ENCODE measurements around the gene ARFRP1.
"Not testable (repeated sequence)": the region's sequence is repeated elsewhere in the genome, so short reads cannot be mapped to it uniquely, and the experiment has no call there.

ARFRP1 gene

GRCh38 chr20:63678667-63679465 lies 28.9 kb downstream of the ARFRP1 start:
- no peak for DNase-seq (ENCODE audit: low read depth in 2 of 3, low spot score in 2 of 3)

DNA sequence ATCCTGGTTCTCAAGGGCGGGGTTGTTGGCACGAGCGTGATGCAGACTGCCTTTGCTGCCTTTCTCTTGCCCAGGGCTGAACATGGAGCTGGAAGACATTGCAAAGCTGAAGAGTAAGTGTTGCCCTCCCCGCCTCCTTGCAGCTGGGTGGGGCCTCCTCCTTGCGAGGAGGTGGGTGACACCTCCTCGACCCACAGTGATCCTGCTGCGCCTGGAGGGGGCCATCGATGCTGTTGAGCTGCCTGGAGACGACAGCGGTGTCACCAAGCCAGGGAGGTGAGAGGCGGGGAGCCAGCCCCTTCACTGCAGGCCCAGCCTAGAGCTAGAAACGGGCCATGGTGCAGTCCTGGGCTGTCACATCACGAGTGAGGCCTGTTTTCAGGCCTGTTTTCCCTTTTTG lies 29.7 kb downstream of the ARFRP1 start:
- no peak for DNase-seq (ENCODE audit: low read depth in 2 of 3, low spot score in 2 of 3)

DNA sequence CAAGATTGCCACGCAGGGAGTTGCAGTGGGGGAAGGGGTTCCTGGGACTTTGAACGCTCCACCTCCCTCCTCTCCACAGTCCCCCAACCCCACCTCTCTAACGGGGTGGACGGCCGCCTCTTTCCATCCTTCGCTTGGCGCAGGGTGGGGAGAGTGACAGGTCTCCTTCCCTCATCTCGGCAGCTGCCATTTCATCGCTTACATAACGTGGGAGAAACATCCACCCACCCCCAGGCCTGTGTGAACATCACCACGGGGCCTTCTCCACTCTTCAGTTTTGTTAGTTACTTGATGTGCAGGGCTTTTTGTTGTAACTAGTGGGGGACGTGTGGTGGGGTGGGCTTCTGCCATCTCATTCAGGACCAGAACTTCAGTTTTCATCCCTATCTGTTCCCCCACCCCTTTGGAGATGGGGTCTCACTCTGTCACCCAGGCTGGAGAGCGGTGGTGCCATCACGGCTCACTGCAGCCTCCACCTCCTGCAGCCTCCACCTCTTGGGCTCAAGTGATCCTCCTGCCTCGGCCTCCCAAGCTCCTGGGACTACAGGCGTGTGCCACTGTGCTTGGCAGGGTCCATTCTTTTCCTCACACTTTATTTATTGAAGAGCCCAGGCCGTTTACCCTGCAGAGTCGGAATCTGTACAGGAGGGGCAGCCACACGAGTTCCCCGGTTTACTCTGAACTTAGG lies 32.0 kb downstream of the ARFRP1 start:
- DNase-seq (ENCODE audit: low read depth in 2 of 3, low spot score in 2 of 3): no peak

GRCh38 chr20:63673951-63674350 lies 33.8 kb downstream of the ARFRP1 start:
- DNase-seq (ENCODE audit: low read depth in 2 of 3, low spot score in 2 of 3): no peak

DNA sequence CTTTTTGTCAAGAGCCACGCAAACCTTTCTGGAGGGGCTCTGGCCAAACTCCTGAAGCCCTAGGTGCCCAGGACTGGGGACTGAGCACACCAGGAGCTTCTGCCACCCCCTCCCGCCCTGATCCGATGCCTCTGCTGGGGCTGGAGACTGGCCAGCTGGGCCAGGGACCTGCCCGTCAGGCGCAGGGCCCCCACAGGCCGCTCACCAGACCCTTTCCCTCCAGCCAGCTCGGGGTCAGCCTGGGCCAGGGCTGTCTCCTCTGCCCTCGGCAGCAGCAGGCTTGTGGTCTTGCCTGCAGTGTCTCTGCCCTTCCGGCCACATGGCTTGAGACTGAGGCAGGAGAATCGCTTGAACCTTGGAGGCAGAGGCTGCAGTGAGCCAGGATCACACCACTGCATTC lies 35.1 kb downstream of the ARFRP1 start:
- no peak for DNase-seq (ENCODE audit: low read depth in 2 of 3, low spot score in 2 of 3)

DNA sequence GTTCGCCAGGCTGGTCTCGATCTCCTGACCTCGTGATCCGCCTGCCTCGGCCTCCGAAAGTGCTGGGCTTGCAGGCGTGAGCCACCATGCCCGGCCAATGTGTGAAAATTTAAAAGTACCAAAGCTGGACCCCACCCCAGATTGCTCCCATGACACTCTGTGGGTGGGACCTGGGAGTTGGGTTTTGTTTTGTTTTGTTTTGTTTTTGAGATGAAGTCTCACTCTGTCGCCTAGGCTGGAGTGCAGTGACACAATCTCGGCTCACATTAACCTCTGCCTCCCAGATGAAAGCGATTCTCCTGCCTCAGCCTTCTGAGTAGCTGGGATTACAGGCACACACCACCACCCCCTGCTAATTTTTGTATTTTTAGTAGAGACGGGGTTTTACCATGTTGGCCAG lies 36.1 kb downstream of the ARFRP1 start:
- DNase-seq (ENCODE audit: low read depth in 2 of 3, low spot score in 2 of 3): not testable (repeated sequence)

DNA sequence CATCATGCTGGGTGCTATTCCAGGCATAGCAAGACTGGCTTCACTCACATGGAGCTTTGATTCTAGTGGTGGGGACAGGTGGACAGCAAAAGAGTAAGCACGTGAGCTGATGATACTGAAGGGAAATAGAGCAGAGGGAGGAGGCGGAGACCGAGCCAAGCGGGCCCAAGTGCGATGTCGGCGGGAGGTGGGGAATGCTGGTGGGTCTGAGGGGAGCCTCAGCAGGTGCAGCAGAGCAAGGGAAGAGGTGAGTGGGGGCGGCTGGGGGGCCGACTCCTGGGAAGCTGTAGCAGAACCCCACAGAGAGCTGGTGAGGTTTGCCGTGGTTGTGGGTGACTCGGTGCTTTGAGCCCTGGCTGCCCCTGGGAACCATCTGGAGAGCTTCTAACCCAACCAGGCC lies 39.4 kb downstream of the ARFRP1 start:
- DNase-seq (ENCODE audit: low read depth in 2 of 3, low spot score in 2 of 3): no peak

DNA sequence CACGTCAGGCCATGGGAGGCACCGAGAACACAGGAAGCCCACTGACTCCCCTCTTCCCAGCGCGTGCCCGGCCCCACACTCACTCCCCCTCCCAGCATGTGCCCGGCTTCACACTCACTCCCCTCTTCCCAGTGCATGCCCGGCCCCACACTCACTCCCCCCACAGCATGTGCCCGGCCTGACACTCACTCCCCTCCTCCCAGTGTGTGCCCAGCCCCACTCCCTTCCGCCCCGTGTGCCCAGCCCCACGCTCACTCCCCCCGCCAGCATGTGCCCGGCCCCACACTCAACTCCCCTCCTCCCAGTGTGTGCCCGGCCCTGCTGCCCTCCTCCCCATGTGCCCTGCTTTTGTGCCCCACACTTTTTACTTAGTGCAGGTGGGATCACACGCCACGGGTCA lies 39.9 kb downstream of the ARFRP1 start:
- DNase-seq (ENCODE audit: low read depth in 2 of 3, low spot score in 2 of 3): no peak

- no peak for DNase-seq (ENCODE audit: low read depth in 2 of 3, low spot score in 2 of 3)
These were observed 42.1 kb downstream of the ARFRP1 start for GRCh38 chr20:63665708-63666107.

- no peak for DNase-seq (ENCODE audit: low read depth in 2 of 3, low spot score in 2 of 3)
These were observed 42.7 kb downstream of the ARFRP1 start for GRCh38 chr20:63664861-63665594.

DNA sequence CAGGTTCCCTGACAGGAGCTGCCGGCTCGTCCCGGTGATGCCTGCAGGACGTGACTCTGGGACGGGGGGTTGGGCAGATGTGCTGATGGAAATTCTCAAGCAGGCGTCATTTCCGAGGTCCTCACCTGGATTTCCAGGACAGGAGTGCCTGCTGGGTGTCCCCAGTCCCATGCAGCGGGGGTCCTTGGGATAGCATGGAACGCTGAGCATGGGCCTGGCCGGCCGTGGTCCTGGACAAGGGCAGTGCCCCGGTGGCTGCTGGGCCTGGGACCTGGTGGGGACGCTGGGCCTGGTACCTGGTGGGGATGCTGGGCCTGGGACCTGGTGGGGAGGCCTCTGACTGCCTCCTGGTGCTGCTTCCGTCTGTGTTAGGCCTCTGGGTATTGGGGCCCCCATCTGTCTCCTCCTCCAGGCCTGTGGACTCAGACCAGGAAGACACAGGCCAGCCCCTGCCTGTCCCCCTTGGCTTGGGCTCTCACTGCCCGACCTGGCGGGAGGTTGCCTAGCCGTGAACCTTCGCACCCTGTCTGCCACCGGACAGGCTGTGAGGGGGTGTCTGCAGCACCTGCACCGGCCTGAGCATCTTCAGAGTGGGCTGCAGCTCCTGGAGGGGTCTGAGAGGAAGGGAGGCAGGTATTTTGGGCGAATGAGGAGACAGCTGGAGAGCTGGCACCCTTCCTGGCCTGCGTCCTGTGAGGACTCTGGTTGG lies 43.5 kb downstream of the ARFRP1 start:
- no peak for DNase-seq (ENCODE audit: low read depth in 2 of 3, low spot score in 2 of 3)

GRCh38 chr20:63663332-63664066 lies 44.3 kb downstream of the ARFRP1 start:
- DNase-seq (ENCODE audit: low read depth in 2 of 3, low spot score in 2 of 3): no peak

GRCh38 chr20:63662813-63663189 lies 45.0 kb downstream of the ARFRP1 start:
- no peak for DNase-seq (ENCODE audit: low read depth in 2 of 3, low spot score in 2 of 3)

GRCh38 chr20:63661959-63662812 lies 45.6 kb downstream of the ARFRP1 start:
- no peak for DNase-seq (ENCODE audit: low read depth in 2 of 3, low spot score in 2 of 3)

DNA sequence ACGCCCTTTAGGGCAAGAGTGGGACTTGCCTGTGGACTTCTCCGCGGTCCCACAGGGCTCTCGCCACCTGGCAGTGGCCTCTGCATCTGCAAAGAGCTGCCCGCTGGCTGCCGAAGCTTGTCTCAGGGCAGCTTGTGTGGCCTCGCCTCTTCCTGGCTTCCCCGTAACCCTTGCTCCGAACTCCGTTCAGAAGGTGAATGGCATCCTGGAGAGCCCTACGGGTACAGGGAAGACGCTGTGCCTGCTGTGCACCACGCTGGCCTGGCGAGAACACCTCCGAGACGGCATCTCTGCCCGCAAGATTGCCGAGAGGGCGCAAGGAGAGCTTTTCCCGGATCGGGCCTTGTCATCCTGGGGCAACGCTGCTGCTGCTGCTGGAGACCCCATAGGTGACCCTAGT lies 46.7 kb downstream of the ARFRP1 start:
- no peak for DNase-seq (ENCODE audit: low read depth in 2 of 3, low spot score in 2 of 3)

DNA sequence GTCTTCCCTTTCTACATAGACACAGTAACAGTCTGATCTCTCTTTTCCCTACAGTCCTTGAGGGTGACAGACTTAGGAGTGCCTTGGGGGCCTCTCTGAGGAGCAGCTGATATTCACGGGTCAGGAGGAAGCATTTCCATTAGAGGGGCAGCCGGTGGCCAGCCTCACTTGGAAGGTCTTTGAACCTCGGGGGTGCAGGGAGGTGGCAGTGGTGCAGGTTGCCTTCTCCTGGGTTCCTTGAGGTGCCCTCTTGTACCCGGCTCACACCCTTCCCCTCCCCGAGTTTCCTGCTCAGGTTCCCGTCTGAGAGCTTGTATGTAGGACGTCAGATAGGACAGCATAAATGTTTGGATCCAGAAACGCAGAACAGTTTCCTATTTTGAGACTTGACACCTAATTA lies 47.2 kb downstream of the ARFRP1 start:
- DNase-seq (ENCODE audit: low read depth in 2 of 3, low spot score in 2 of 3): no peak

- not testable (repeated sequence) for DNase-seq (ENCODE audit: low read depth in 2 of 3, low spot score in 2 of 3)
These were observed 47.6 kb downstream of the ARFRP1 start for GRCh38 chr20:63660174-63660573.

GRCh38 chr20:63659370-63659769 lies 48.4 kb downstream of the ARFRP1 start:
- DNase-seq (ENCODE audit: low read depth in 2 of 3, low spot score in 2 of 3): no peak

DNA sequence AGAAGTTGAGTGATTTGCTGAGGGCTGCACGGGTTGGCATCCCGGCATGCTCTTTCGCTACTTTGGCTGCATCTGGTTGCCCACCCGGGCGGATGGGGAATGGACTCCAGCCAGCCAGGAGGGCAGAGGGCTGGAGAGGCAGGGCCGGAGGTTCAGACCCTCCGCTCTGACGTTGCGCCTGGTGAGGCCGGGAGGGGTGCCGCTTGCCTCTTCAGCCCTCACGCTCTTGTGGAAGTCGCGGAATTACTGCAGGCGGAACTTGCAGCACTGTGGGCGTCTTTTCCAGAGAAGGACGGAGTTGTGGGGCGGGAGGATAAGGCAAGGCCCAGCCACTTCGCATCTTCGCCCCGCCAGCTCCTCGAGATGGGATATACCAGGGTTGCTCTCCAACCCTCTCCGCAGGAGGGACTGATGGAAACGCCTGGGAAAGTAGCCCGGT lies 49.0 kb downstream of the ARFRP1 start:
- no peak for DNase-seq (ENCODE audit: low read depth in 2 of 3, low spot score in 2 of 3)
